Measurements from ENCODE around the gene ABHD2.
"Not testable (repeated sequence)": the region's sequence is repeated elsewhere in the genome, so short reads cannot be mapped to it uniquely, and the experiment has no call there.

Gene ABHD2

DNA sequence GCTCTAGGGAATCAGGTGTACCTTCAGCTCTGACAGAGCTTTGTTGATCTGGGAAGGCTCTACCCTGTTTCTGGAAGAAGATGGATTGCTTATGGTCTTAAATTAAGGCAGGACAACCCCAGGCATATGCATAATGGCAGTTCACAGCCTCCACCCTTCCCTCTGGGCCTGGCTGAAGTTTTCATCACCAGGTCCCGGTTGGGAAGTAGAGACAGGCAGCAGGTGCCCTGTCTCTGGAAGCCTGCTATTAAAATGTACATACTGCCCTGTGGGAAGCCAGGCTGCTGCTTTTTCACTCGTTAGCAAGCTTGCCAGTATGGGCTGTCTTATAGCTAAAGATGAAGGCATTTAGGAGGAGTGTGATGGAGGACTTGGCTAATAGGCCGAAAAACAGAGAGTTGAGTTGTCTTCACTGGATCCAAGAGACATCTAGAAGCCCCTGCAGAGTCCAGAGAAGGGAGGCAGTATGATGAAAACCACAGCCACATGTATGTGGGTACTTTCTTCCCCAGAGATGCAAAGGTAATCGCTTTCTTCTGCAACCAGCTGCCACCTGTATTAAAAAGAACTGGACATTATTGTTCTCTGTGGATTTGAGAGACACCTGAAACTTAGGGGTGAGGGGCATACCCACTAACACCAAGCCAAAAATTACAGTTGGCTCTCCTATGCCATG is 34.4 kb downstream of the ABHD2 start:
- DNase-seq = no peak

DNA sequence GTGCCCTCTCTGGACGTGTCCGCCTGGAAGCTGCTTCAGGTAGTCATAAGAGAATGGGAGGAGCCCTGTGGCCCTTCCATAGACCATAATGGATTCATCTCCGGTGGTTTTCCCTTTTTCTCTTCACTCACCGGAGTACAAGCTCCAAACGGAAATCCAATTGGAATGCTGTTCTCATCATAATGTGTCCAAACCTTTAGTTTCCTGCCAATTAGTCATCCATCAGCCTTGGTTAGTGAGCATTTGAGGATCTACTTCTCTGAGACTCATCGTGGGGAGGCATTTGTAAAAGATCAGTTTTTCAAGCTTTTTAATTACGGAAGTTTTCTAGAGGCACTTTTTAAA is 34.9 kb downstream of the ABHD2 start:
- DNase-seq = no peak

DNA sequence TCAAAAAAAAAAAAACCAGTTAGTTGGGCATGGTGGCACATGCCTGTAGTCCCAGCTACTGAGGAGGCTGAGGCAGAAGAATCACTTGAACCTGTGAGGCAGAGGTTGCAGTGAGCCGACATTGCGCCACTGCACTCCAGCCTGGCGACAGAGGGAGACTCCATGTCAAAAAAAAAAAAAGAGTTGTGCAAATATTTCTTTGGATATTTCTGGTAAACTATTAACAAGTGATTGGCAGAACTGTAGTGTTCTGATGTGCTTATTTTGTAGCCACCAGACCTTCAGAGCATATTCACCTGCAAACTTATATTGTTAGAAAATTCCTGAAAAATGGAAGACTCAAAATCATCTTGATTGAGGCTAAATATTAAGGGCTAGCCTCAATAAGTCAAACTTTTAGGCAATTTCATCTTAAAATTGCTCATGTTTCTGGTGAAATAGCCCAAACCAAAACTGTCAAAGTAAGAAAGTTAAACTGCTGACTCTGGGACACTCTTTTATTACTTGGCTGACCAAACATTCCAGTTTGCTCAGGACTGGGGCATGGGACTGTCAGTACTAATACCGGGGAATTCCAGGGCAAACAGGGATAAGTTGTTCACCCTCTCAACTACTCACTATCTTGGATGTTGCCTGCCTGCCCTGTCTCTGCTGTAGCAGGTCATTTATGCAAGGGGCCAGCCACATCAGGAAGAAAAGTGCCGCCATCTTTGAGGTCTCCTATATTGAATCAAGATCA is 37.0 kb downstream of the ABHD2 start:
- DNase-seq = no peak

DNA sequence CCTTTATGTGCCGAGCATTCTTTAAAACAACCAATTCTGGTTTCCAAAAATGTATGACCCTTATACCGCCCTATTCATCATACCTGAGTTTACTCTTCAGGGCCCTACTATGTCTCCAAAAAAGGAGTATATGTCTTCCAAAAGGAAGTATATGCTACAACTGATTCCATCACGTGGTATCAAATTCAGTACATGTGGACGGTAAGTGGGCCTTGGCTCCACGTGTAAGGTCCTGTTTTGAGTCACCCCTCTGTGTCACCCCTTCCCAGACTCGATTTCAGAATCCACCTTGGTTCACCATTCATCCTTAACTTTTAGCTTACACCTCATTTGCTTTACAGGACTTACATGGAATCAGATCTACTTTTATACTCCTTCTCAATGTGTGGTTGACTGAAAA is 37.8 kb downstream of the ABHD2 start:
- no peak for DNase-seq

DNA sequence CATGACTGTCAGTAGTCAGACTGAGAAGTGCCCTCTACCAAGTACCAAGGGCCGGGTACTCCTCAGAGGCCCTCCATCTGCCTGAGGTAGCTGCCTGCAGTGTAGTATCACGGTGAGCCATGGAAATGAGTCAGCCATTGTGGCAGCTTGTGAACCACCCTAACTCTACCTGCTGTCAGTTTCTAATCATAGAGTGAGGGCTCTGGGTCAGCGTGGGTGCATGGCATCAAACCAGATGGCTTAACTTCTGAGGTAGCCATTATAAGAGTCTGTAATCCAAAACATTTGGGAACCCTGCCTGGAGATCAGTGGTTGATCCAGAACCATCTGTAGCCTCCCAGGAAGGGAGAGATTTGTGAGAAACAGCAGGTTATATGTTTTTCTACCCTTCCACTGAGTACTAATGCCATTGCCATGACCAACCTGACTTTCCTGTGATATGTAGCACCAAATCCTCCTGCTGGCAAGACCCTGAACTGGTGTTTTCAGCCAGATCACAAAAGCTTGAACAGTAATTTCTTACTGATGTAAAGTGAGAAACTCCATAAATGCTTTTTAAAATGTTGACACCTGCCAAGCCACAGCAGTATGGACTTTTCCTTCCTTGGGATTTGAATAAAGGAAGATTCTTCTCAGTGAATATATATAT is 38.9 kb downstream of the ABHD2 start:
- no peak for DNase-seq

DNA sequence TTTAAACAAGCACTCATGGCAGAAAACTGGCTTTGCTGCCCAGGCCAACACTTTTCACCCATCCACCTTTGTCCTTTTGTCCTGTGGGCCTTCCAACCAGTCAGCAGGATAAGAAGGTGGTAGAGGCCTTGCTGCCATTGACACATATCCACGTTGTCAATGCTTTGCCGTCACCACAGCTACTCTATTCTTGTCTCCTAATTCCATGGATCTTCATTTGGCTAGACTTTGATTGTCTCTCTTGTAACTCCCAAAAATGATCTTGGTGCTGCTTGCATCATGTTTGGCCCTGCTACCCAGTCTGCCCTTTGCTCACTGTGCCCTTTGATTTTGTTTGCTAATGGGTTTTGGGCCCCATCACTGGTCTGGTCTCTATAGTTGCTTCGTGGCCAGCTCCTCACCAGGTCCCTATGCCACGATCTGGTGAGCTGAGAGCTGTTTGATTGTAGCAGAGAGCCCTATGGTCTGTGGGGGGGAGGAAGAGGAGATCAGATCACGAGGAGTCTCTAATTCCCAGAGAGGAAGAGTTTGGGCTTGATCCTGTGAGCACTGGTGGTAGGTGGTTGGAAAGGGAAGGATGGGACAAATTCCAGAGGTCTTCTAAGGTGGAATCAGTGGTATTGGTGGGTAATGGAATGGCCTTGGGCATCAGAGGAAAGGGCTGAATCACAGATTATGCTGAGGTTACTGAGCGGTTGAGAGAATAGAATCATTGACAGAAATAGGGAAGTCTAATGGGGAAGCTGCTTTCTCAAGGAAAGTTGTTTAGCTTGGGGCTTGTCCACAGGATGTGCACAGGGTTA is 40.3 kb downstream of the ABHD2 start:
- DNase-seq = no peak

DNA sequence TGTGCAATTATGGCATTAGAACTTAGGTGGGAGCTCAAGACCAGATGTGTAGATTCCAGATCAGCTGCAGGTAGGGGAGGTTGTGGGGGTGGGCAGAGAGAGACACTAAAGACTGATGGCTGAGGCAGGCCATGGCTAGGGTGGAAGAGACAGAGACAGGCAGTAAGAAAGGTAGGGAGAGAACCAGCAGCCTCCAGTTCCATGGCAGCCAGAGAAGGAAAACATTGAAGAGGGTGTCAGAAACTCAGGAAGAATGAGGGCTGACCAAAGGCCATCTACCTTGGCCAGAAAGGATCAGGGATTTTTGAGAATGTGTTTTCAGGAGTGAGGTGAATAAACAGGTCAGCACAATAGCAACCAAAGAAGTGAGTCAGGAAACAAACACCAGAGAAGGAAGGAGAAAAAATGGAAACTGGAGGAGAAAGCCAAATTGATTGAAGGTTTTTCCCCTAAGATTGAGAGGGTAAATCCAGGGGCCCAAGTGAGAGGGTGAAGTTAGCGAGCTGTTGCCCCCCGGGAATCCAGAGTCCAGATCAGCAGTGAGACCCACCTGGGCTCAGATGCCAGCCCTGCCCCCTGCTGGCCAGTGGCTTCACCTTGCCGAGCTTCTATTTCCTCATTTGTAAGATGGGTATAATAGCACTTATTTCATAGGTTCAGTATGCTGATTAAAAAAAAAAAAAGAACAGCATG is 41.0 kb downstream of the ABHD2 start:
- peak; percentile 76 for DNase-seq

DNA sequence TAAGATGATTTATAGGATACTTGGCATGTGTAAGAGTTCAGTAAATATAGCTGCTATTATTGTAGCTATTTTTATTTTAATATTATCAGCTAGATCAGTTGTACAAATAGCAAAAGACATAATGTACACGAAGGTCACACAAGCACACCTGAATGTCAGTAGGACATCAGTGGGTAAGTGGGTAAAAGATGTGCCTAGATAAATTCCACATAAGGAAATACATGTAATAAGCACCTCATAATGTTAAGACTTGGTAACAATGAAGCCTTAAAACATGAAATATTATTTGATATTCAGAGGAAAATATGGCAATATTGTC is 41.5 kb downstream of the ABHD2 start:
- no peak for DNase-seq

DNA sequence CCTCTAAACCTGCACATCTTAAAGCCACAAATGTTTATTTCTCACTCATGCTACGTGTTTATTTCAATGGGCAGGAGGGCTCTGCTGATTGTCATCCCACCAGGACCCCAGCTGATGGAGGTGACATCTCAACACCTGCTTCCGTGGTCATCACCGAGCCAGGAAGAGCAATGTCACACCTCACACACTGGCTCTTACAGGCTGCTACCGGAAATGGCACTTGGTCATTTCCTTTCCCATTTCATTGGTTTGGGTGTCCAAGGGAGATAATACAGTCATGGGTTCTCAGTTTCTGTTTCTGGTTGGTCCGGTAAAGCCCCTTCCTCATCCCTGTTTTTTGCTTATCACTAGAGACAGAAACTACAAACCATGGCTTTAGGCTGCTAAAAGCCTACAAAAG is 41.9 kb downstream of the ABHD2 start:
- DNase-seq = no peak

DNA sequence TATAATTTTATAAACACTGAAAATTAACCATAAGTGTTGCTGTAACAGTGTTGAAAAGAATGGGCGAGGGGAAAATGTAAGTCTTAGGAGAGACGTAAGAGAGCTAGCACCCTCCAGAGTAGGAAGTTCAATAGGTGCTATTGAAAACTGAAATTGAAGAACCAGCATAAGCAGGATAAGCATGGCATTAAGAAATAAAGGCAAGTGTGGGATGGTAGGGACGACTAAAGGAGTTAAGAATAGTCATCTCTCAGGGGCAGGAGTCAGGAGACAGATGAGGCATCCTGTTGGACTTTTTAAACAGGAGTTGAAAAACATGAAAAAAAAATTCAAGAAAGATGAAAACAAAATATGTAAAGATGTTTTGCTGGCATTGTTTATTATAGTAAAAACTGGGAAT is 43.5 kb downstream of the ABHD2 start:
- DNase-seq = no peak

DNA sequence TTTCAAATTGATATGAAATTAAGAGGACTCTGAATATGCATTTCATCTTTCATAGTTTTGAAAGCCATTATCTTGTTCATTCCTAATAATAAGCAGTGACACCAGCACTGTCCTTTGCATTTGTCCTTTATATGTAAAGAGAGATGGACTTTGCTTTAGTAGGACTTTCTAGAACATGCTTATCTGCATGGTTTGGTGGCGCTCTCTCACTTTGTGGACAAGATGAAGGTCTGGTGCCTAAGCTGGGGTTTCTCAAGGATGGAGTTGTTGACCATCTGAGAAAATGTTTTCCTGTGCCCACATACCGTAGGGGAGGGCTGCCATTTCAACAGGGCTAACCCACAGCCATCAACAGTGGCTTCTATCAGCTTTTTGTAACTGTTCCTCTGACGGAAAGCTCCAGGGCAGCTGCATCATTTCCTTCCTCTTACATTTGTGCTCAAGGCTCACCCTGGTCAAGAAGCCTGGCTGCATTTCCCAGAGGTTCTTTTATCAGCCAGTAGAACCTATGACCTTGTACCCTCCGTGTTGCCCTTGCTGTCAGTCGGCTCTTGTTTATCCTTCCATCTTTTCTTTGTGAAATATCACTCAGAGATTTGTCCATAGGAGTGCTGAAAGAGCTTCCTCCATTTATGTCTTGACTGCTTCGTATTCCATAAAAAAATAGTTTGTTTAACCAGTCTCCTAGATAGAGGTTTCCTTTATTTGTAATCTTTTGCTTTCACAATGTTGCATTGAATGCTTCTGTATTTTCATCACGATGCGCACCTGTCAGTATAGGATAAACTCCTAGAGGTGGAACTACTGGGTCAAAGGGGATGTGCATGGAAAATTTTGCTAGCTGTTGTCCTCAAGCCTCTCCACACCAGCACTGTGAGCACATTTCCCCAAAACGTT is 44.6 kb downstream of the ABHD2 start:
- DNase-seq = no peak

DNA sequence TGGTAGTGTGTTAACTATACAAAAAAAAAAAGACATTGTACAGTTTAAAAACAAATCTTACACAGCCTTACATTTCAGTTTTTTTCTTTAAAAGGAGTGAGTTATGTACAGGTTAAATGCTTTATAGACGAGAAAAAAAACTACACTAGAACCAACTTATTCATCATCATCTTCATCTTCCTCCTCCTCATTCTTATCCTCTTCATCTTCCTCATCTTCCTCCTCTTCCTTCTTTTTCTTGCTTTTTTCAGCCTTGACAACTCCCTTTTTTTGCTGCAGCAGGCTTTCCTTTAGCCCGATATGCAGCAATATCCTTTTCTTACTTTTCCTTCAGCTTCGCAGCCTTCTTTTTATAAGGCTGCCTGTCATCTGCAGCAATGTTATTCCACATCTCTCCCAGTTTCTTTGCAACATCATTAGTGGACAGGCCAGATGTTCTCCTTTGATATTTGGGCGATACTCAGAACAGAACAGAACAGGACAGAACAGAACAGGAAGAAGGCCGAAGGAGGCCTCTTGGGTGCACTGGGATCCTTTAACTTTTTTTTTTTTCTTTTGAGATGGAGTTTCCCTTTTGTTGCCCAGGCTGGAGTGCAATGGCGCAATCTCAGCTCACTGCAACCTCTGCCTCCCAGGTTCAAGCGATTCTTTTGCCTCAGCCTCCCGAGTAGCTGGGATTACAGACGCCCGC is 47.3 kb downstream of the ABHD2 start:
- DNase-seq = not testable (repeated sequence)

DNA sequence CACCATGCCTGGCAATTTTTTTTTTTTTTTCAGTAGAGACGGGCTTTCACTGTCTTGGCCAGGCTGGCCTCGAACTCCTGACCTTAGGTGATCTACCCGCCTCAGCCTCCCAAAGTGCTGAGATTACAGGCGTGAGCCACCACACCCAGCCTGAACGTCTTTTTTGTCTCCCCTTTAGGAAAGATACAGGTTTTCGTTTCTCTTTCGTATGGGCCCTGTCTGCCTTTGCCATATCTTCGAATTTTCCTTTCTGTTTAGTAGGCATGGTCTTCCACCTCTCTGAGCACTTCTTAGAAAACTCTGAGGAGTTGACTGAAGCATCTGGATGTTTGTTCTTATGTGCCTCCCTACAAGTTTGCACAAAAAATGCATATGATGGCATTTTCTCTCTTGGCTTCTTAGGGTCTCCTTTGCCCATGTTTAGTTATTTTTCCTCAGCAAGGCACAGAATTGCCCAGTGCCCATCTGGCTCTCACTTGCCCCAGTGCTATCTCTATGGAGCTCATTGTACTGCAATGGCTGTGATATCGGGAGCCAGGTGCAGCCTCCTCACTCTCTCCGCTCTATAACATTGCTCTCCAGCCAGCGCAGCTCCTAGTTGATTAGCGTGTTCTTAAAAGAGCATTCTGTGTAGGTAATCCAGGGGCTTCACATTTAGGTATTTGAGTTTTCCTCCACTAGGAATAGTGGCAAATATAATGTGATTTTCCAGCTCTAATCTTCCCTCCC is 48.0 kb downstream of the ABHD2 start:
- DNase-seq = no peak

DNA sequence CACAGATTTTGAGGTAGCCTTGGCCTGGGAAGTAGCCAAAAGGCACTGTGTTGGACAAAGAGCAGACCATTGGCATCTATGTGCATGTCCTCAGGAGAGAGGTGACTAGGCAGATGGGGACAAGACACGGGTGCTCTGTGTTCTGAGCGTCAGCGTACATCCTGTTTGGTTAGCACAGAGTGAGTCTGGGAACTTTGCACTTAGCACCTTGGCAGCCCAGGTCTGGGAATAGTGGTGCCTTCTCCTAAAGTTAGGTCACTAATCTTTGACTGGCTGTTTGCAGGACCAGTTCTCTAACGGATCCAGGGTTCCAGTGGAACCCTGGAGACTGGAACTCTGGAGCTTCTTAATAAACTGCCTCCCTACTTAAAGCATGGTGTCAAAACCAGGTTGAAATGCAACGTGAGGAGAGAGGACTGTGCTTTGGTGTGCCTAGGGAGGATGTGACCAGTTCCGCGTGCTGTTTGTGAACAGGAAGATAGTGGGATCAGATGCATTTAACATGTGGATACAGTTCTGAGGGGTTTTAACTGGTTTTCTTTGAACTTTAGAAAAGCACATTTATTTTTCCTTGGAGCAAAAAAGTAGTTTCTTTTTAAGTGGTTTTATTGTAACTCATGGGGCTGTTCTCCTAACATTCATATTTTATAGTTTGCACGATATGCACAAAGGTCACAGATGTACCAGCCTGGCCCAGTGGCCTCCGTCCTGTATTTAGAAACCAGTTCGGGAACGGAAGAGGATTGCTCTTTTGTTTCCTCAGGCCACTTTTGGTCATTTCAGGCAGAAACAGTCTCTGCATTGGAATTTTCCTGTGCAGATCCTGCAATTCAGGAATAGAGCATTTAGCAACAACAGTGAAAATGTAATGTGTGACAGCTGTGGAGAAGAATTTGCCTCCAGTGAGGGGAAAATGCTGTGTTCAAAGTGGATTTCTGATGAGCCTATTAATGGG is 48.8 kb downstream of the ABHD2 start:
- no peak for DNase-seq

DNA sequence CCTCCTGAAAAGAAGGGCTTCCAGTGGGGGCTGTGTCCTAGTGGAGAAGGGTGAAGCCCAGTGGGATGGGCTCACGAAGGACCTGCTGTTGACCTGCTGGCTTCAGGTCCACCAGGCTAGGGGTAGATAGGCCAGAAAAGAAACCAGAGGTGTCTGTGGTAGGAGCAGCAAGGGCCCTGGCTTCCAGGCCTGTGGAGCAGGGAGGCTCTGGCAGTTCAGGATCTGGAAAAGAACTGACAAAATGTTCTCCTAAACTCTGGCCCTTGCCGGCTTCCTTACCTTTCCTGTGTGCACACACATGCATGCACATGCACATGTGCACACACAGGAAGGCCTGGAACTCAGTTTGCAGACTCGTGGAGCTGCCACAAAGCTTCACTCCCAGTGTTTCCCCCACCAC is 49.7 kb downstream of the ABHD2 start:
- DNase-seq = no peak

DNA sequence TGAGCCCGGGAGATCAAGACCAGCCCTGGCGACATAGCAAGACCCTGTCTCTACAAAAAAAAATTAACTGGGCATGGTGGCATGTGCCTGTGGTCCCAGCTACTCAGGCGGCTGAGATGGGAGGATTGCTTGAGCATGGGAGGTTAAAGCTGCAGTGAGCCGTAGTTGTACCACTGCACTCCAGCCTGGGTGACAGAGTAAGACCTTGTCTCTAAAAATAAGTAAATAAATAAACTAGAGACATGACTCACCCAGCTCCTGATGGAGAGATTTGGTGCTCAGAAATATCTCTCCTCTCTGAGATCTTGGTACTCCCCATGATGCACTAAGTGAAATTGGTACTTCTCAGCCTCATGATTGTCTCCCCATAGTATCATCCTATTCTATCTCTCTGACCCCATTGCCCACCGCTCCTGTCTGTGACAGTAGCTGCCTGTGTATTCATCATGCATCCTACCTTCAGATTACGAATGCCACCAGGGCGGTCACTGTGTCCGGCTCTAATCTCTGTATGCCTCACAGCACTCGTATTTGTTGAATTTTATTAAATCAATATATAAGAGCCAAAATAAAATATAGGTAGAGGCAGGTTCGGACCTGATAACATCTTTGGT is 50.9 kb downstream of the ABHD2 start:
- no peak for DNase-seq

DNA sequence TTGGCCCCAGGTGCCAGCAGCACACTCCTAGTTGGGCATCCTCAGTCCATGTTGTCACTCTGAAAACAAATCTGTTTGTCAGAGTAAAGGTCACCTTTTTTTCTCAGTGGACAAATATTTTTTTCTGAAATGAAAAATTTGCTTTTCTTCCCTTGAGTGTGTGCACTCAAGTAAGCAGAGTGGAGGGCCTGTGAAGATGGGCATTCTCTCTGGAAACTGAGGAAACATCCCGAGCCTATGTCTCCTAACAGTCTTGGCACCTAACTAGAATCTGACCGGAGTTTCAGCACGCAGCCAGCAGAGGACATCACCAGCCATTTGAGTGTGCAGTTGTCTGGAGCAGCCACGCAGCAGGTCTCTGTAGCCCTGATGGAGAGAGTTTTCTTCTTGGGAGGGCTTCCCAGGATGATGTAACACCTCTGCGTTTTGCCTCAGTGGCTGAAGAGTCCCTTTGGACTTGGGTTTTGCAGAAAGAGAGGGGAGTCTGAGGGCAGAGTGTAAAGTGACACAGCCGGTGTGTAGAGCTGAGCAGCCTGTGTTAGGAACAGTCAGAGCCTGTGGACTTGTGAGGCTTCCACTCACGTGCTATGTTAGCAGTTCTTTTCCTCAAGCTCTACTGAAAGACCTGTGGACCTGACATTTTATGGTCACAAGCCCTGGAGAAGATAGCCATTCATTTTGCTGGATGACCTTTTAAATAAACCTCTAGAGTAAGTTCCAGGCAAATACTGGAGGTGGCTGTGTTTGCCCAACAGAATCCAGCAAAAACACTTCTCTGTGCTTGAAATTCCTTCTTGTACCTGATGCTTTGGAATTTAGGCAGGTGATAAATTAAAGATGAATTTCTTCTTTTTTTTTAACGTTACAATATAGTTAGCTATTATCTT is 51.6 kb downstream of the ABHD2 start:
- no peak for DNase-seq

DNA sequence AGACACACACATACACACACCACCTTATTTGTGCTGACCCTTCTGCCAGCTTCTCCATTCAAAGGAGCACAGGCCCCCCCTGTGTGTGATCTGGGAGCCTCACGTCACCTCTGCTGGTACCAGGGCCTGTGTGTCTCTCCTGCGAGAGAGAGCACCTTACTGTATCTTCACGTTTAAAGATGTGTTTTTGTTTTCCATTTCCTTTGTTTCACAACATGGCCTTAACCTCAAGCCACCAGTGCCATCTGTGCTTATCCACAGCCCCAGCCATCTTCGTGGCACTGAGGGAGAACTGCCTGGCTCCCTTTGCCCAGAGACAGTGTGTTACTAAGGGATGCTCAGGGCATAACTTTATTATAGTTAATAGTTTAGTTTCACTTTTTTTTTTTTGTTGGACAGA is 52.3 kb downstream of the ABHD2 start:
- no peak for DNase-seq
